Measurements from ENCODE around the gene GPC6.

GRCh38 chr13:94143624-94144350 is 917.2 kb downstream of the GPC6 start:
- no peak for TF ChIP-seq CTCF (IDR thresholded peaks at IDR 0.05)
- no peak for TF ChIP-seq POLR2A (IDR thresholded peaks at IDR 0.05)

Data from vagina (tissue), 2 donors.